Measurements from ENCODE around the gene NDUFS3. TPM values are rescaled to one million over a fixed set of nuclear protein-coding genes. Genes with fewer than 3 reads are reported as not detected.
A peak's percentile ranks its signal among the peaks of the same experiment; 100 is the strongest.

Gene NDUFS3
- total RNA-seq, 1 experiment from 2014 or later = 120 TPM

DNA sequence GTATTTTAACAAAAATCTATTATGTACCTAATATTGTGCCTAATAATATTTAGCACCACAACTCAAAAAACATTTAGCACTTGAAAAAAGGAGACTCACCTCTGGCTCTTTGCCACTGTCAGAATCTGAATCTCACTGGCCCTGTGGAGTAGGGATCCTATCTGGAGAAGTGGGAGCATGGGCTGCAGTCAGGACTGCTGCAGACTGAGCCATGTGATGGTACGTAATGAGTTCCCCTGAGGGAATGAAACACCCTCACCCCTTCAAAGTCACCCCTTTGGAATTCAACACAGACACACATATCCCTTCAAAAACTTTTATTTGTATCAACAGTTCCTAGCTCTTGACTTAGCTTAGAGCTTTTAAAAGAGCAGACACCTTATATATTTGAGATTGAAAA lies 7.0 kb upstream of the NDUFS3 start:
- ChIA-PET CTCF (no interaction called here), POLR2A (ENCODE audit: unreplicated experiment) (no interaction called here)
- ATAC-seq = no peak
- Histone ChIP-seq H3K9me3 (ENCODE audit: low read length) (no peaks in the 10 kb centered on the region), H3F3A (ENCODE audit: low read length, unreplicated experiment) (no peaks in the 10 kb centered on the region), H3K9me2 (replicated peaks; ENCODE audit: low read length) (no peaks in the 10 kb centered on the region), H3K4me2 (ENCODE audit: low read length) (no peak overlapping the region), H4K20me1 (ENCODE audit: low read length) (peaks cover 7% of the 10 kb centered on the region), H3K4me3 (ENCODE audit: low read length) (no peak overlapping the region), H3K36me3 (ENCODE audit: low read depth, low read length) (peaks cover 27% of the 10 kb centered on the region), H3K9ac (ENCODE audit: low read length) (no peak overlapping the region), H3K27ac (ENCODE audit: low read length) (no peak overlapping the region), H3K79me2 (ENCODE audit: low read length) (peaks cover 47% of the 10 kb centered on the region), H3K4me1 (ENCODE audit: insufficient read depth, low read length) (peaks cover under 1% of the 10 kb centered on the region; the same call in 1 of the 2 replicates), H3K27me3 (ENCODE audit: low read length) (no peaks in the 10 kb centered on the region), H2AFZ (ENCODE audit: low read length) (no peak overlapping the region)
- no peak for DNase-seq
- TF ChIP-seq EZH2phosphoT487 (IDR thresholded peaks at IDR 0.05; ENCODE audit: borderline replicate concordance, low read length) (no peak), EZH2 (IDR thresholded peaks at IDR 0.05; ENCODE audit: low read length, unreplicated experiment) (no peak)
- TF ChIP-seq, protein P1, sequence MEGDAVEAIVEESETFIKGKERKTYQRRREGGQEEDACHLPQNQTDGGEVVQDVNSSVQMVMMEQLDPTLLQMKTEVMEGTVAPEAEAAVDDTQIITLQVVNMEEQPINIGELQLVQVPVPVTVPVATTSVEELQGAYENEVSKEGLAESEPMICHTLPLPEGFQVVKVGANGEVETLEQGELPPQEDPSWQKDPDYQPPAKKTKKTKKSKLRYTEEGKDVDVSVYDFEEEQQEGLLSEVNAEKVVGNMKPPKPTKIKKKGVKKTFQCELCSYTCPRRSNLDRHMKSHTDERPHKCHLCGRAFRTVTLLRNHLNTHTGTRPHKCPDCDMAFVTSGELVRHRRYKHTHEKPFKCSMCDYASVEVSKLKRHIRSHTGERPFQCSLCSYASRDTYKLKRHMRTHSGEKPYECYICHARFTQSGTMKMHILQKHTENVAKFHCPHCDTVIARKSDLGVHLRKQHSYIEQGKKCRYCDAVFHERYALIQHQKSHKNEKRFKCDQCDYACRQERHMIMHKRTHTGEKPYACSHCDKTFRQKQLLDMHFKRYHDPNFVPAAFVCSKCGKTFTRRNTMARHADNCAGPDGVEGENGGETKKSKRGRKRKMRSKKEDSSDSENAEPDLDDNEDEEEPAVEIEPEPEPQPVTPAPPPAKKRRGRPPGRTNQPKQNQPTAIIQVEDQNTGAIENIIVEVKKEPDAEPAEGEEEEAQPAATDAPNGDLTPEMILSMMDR (conservative IDR thresholded peaks at IDR 0.05; ENCODE audit: low read depth, low read length) = no peak
- intact Hi-C loops (cut with micrococcal nuclease) = no loop called here
- BruUV-seq (replicated peaks) = TSS peak; percentile 1

DNA sequence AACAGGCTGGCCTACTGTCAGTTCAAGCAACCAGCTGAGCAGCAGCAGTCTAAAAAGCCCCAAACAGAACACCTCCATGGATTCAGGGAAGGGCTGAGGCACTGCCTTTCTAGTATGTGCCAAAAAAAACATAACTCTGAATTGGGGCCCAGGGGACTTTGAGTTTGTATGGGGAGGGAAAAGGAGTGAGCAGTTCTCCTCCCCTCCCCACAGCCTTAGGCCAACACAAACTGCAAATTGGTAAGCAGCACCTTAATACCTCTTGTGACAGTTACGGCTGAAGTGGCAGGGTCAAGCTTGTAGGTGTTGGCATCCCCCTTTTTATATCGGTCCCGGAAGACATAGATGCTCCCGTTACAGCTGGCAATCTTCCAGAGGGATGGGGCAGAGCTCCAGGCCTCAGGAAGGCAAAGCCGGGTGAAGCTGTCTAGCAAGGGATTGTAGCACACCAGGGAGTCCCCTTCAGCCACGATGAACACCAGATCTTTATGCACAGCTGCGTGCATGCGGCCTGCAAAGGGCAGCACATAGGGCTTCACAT lies 6.1 kb upstream of the NDUFS3 start:
- H4K20me1 ChIP-seq (ENCODE audit: low read length) = peaks cover 7% of the 10 kb centered on the region
- H3K36me3 ChIP-seq (ENCODE audit: low read depth, low read length) = peaks cover 27% of the 10 kb centered on the region
- no peak overlapping the region for H3K27ac ChIP-seq (ENCODE audit: low read length)
- peaks cover 46% of the 10 kb centered on the region for H3K79me2 ChIP-seq (ENCODE audit: low read length)
- H3K27me3 ChIP-seq (ENCODE audit: low read length) = no peaks in the 10 kb centered on the region
- H3K4me3 ChIP-seq (ENCODE audit: low read length) = no peak overlapping the region
- H3K9ac ChIP-seq (ENCODE audit: low read length) = no peak overlapping the region
- DNase-seq = no peak
- H3K4me2 ChIP-seq (ENCODE audit: low read length) = no peak overlapping the region
- POLR2A ChIA-PET (ENCODE audit: unreplicated experiment) = no interaction called here
- H3K4me1 ChIP-seq (ENCODE audit: insufficient read depth, low read length) = peaks cover 9% of the 10 kb centered on the region
- H3K9me3 ChIP-seq (ENCODE audit: low read length) = no peaks in the 10 kb centered on the region
- ATAC-seq = no peak
- no TSS peak for BruUV-seq (replicated peaks)
- H3F3A ChIP-seq (ENCODE audit: low read length, unreplicated experiment) = no peaks in the 10 kb centered on the region
- TF ChIP-seq EZH2 (IDR thresholded peaks at IDR 0.05; ENCODE audit: low read length, unreplicated experiment) (no peak), EZH2phosphoT487 (IDR thresholded peaks at IDR 0.05; ENCODE audit: borderline replicate concordance, low read length) (no peak)
- TF ChIP-seq, protein P1 (conservative IDR thresholded peaks at IDR 0.05; ENCODE audit: low read depth, low read length) = no peak
- CTCF ChIA-PET = no interaction called here
- intact Hi-C loops (cut with micrococcal nuclease) = no loop called here
- H2AFZ ChIP-seq (ENCODE audit: low read length) = no peak overlapping the region
- no peaks in the 10 kb centered on the region for H3K9me2 ChIP-seq (replicated peaks; ENCODE audit: low read length)

DNA sequence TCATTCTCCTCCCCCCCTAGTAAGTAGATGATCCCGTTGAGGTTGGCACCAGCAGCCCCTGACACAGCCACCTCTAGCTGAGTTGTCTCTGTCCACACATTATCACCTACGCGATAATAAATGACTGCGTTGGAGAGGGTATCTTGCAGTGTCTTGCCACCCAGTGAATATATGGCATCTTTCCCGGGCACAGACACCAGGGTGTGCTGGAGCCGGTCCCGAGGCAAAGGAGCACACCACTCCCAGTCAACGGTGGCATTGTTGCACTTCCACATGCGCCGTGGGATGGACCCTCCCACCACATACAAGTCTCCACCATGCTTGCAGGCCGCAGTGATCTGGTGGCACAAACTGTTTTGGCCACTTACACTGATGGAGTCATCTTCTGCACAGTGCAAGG lies 5.6 kb upstream of the NDUFS3 start:
- TF ChIP-seq EZH2phosphoT487 (IDR thresholded peaks at IDR 0.05; ENCODE audit: borderline replicate concordance, low read length) (no peak), EZH2 (IDR thresholded peaks at IDR 0.05; ENCODE audit: low read length, unreplicated experiment) (no peak)
- TF ChIP-seq, protein P1 (conservative IDR thresholded peaks at IDR 0.05; ENCODE audit: low read depth, low read length) = no peak
- Histone ChIP-seq H3K79me2 (ENCODE audit: low read length) (peaks cover 46% of the 10 kb centered on the region), H3K9me3 (ENCODE audit: low read length) (no peaks in the 10 kb centered on the region), H3K4me1 (ENCODE audit: insufficient read depth, low read length) (peaks cover 14% of the 10 kb centered on the region), H3F3A (ENCODE audit: low read length, unreplicated experiment) (no peaks in the 10 kb centered on the region), H3K4me3 (ENCODE audit: low read length) (no peak overlapping the region), H3K9ac (ENCODE audit: low read length) (no peak overlapping the region), H2AFZ (ENCODE audit: low read length) (no peak overlapping the region), H3K4me2 (ENCODE audit: low read length) (no peak overlapping the region), H3K9me2 (replicated peaks; ENCODE audit: low read length) (no peaks in the 10 kb centered on the region), H3K27ac (ENCODE audit: low read length) (no peak overlapping the region), H3K27me3 (ENCODE audit: low read length) (no peaks in the 10 kb centered on the region), H4K20me1 (ENCODE audit: low read length) (peaks cover 7% of the 10 kb centered on the region), H3K36me3 (ENCODE audit: low read depth, low read length) (peaks cover 27% of the 10 kb centered on the region)
- DNase-seq (no peak), ATAC-seq (no peak)
- ChIA-PET POLR2A (ENCODE audit: unreplicated experiment) (no interaction called here), CTCF (no interaction called here)
- no TSS peak for BruUV-seq (replicated peaks)
- intact Hi-C loops (cut with micrococcal nuclease) = no loop called here

Data from PC-3 (cell line).